A204.1 (cell line): ENCODE measurements around the gene WBP2.

Experiments
- FAIRE-seq: peaks from 2 replicates; lab custom pipeline; 2012; peaks lifted over from hg19 to GRCh38; lab: Jason Lieb, UNC

The WBP2 gene

GRCh38 chr17:75827308-75828075 lies 27.6 kb downstream of the WBP2 start:
- FAIRE-seq: no peak

- FAIRE-seq: no peak
These were observed 28.4 kb downstream of the WBP2 start for GRCh38 chr17:75826561-75827307.

- no peak for FAIRE-seq
These were observed 29.3 kb downstream of the WBP2 start for GRCh38 chr17:75825748-75826370.

GRCh38 chr17:75825149-75825552 lies 30.0 kb downstream of the WBP2 start:
- no peak for FAIRE-seq

GRCh38 chr17:75824666-75825065 lies 30.5 kb downstream of the WBP2 start:
- FAIRE-seq: no peak

- FAIRE-seq: no peak
These were observed 31.0 kb downstream of the WBP2 start for GRCh38 chr17:75824050-75824552.

- no peak for FAIRE-seq
These were observed 31.7 kb downstream of the WBP2 start for GRCh38 chr17:75823257-75824041.

- FAIRE-seq: no peak
These were observed 32.4 kb downstream of the WBP2 start for GRCh38 chr17:75822800-75823166.

GRCh38 chr17:75822119-75822799 lies 32.9 kb downstream of the WBP2 start:
- no peak for FAIRE-seq

GRCh38 chr17:75821552-75821951 lies 33.6 kb downstream of the WBP2 start:
- FAIRE-seq: no peak

GRCh38 chr17:75820094-75821080 lies 34.7 kb downstream of the WBP2 start:
- no peak for FAIRE-seq

- no peak for FAIRE-seq
These were observed 35.5 kb downstream of the WBP2 start for GRCh38 chr17:75819678-75820077.

- no peak for FAIRE-seq
These were observed 36.0 kb downstream of the WBP2 start for GRCh38 chr17:75819116-75819515.

- no peak for FAIRE-seq
These were observed 36.7 kb downstream of the WBP2 start for GRCh38 chr17:75818326-75818885.

GRCh38 chr17:75817571-75817970 lies 37.6 kb downstream of the WBP2 start:
- no peak for FAIRE-seq

GRCh38 chr17:75816693-75817092 lies 38.4 kb downstream of the WBP2 start:
- no peak for FAIRE-seq

- no peak for FAIRE-seq
These were observed 39.7 kb downstream of the WBP2 start for GRCh38 chr17:75815399-75815798.

- no peak for FAIRE-seq
These were observed 40.2 kb downstream of the WBP2 start for GRCh38 chr17:75814900-75815373.

- FAIRE-seq: no peak
These were observed 41.1 kb downstream of the WBP2 start for GRCh38 chr17:75814021-75814395.
